ENCODE data around the gene FOXO3. TPM values are rescaled to one million over a fixed set of nuclear protein-coding genes. Genes with fewer than 3 reads are reported as not detected.

Gene FOXO3
- total RNA-seq, 1 donor from 2014 or later, result 9.0 TPM

- intact Hi-C loops (cut with micrococcal nuclease), result loop anchor here (2.0 kb wide), 1 partner anchor 28 kb away; no protein-coding TSS in a partner anchor
Measured at GRCh38 chr6:108592371-108593337, 31.9 kb downstream of the FOXO3 start.

- intact Hi-C loops (cut with micrococcal nuclease), result no loop called here
Measured at GRCh38 chr6:108594151-108594550, 33.4 kb downstream of the FOXO3 start.

- intact Hi-C loops (cut with micrococcal nuclease), result no loop called here
Measured at GRCh38 chr6:108594640-108595039, 33.9 kb downstream of the FOXO3 start.

GRCh38 chr6:108596956-108597355 lies 36.2 kb downstream of the FOXO3 start:
- intact Hi-C loops (cut with micrococcal nuclease), result no loop called here

- intact Hi-C loops (cut with micrococcal nuclease), result no loop called here
Measured at GRCh38 chr6:108597572-108598304, 37.0 kb downstream of the FOXO3 start.

- intact Hi-C loops (cut with micrococcal nuclease), result no loop called here
Measured at GRCh38 chr6:108598305-108598863, 37.7 kb downstream of the FOXO3 start.

GRCh38 chr6:108604156-108604555 lies 43.4 kb downstream of the FOXO3 start:
- intact Hi-C loops (cut with micrococcal nuclease), result no loop called here

- intact Hi-C loops (cut with micrococcal nuclease), result no loop called here
Measured at GRCh38 chr6:108606250-108606690, 45.6 kb downstream of the FOXO3 start.

GRCh38 chr6:108608453-108609275 lies 47.9 kb downstream of the FOXO3 start:
- intact Hi-C loops (cut with micrococcal nuclease), result no loop called here

- intact Hi-C loops (cut with micrococcal nuclease), result no loop called here
Measured at GRCh38 chr6:108609276-108609769, 48.6 kb downstream of the FOXO3 start.

GRCh38 chr6:108610270-108610839 lies 49.6 kb downstream of the FOXO3 start:
- intact Hi-C loops (cut with micrococcal nuclease), result no loop called here

GRCh38 chr6:108610957-108611586 lies 50.4 kb downstream of the FOXO3 start:
- intact Hi-C loops (cut with micrococcal nuclease), result no loop called here

GRCh38 chr6:108612852-108613251 lies 52.1 kb downstream of the FOXO3 start:
- intact Hi-C loops (cut with micrococcal nuclease), result no loop called here

- intact Hi-C loops (cut with micrococcal nuclease), result no loop called here
Measured at GRCh38 chr6:108616544-108616943, 55.8 kb downstream of the FOXO3 start.

GRCh38 chr6:108616973-108617372 lies 56.3 kb downstream of the FOXO3 start:
- intact Hi-C loops (cut with micrococcal nuclease), result no loop called here

GRCh38 chr6:108618623-108619152 lies 58.0 kb downstream of the FOXO3 start:
- intact Hi-C loops (cut with micrococcal nuclease), result no loop called here

- intact Hi-C loops (cut with micrococcal nuclease), result no loop called here
Measured at GRCh38 chr6:108619431-108620197, 58.9 kb downstream of the FOXO3 start.

- intact Hi-C loops (cut with micrococcal nuclease), result no loop called here
Measured at GRCh38 chr6:108621117-108621516, 60.4 kb downstream of the FOXO3 start.

Measured in T-helper 1 cell treated with Interleukin-12 subunit alpha and Interleukin-12 subunit beta and Interleukin-4 antibody, amounts not matched to agents 30 ng/mL and 1 ng/mL, for 36 hours (primary cell).